GM12865 (cell line): Measurements from ENCODE around the gene MRC2.

Experiments
- DNase-seq: peaks from one replicate; pipeline ENCODE4 v3.0.0; 2010; ENCODE audit warnings: low read depth
- H3K4me3 ChIP-seq: 2 replicates; pipeline ENCODE4 v1.5.1; 2011; ENCODE audit warnings: mild to moderate bottlenecking, low read depth, low read length, control low read depth
- TF ChIP-seq, protein P1 (sequence below): IDR thresholded peaks from 2 replicates; pipeline ENCODE4 v1.5.1; 2011; ENCODE audit warnings: low read length, control low read depth, low read depth, inconsistent platforms; ENCODE audit not compliant: insufficient read depth; ENCODE audit errors: missing control alignments

The MRC2 gene

DNA sequence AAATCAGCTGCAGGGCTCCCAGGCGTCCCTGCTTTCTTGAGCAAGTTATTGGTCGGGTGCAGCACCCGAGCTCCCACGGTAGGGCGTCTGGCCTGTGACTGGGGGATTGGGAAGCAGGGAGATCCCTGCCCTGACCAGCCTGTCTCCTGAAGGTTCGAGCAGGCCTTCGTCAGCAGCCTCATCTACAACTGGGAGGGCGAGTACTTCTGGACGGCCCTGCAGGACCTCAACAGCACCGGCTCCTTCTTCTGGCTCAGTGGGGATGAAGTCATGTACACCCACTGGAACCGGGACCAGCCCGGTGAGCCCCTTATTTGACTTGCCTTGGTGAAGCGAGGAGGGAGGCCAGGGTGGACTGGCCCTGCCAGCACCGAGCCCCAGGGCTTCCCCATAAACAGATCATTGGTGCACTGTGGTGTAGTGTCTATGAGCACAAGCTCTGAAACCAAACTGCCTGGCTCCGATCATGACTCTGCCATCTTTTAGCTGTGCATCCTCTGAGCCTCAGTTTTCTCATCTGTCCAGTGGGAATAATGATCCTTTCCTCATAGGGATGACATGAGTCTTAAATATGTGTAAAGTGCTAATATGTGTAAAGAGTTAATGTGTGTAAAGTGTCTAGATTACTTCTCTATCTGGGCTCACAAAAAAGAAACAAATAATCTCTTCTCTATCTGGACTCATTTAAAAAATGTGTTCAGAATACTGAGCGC lies 48.9 kb downstream of the MRC2 start:
- no peak overlapping the region for H3K4me3 ChIP-seq

DNA sequence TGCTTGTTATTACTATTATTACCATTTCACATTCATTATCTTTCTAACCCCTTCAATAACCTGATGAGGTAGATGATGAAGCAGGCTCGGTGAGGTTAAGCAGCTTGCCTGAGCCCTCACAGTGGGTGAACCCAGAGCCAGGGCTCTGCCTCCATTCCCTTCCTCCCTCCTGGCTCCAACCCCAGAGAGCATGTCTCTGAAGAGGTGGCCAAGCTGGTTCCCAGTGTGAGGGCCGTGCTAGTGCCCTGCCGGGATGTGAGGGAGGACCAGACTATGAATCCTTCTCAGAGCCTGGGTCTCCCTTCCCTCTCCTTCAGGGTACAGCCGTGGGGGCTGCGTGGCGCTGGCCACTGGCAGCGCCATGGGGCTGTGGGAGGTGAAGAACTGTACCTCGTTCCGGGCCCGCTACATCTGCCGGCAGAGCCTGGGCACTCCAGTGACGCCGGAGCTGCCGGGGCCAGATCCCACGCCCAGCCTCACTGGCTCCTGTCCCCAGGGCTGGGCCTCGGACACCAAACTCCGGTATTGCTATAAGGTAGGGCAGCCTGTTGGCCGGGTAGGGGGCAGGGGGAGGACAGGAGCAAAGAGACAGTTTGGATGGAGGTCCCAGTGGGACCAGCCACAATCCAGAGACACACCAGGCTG lies 49.6 kb downstream of the MRC2 start:
- TF ChIP-seq, protein P1, sequence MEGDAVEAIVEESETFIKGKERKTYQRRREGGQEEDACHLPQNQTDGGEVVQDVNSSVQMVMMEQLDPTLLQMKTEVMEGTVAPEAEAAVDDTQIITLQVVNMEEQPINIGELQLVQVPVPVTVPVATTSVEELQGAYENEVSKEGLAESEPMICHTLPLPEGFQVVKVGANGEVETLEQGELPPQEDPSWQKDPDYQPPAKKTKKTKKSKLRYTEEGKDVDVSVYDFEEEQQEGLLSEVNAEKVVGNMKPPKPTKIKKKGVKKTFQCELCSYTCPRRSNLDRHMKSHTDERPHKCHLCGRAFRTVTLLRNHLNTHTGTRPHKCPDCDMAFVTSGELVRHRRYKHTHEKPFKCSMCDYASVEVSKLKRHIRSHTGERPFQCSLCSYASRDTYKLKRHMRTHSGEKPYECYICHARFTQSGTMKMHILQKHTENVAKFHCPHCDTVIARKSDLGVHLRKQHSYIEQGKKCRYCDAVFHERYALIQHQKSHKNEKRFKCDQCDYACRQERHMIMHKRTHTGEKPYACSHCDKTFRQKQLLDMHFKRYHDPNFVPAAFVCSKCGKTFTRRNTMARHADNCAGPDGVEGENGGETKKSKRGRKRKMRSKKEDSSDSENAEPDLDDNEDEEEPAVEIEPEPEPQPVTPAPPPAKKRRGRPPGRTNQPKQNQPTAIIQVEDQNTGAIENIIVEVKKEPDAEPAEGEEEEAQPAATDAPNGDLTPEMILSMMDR = no peak
- no peak for DNase-seq

More for the DNA sequence above, 48.9 kb downstream of the MRC2 start:
- TF ChIP-seq, protein P1 = no peak
- DNase-seq = no peak

DNA sequence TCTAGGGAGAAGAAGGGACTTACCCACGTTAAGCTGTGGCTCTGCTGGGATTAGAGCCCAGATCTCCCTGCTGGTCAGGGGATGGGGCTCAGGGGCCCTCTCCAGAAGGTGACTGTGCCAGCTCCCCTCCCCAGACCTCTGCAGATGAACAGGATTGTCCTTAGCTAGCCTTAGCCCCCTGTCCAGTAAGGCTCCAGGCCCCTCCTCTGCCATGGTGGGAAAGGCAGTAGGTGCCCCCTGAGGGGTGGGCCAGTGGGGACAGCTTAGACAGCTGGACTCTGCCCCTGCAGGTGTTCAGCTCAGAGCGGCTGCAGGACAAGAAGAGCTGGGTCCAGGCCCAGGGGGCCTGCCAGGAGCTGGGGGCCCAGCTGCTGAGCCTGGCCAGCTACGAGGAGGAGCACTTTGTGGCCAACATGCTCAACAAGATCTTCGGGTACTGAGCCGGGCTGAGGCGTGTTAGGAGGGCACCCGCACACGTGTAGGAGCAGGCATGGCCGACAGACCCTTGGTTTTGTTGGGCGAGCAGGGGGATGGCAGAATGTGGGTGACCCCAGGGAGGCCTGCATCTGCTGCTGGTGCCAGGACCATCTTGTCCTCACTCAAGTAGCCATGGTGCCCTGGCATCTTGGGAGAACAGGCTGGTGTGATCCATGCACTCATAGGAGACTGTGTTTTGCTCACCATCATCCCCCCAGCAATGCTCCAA lies 50.9 kb downstream of the MRC2 start:
- DNase-seq = no peak
- TF ChIP-seq, protein P1 = no peak
- H3K4me3 ChIP-seq = no peak overlapping the region

More for the DNA sequence above, 49.6 kb downstream of the MRC2 start:
- H3K4me3 ChIP-seq = no peak overlapping the region

DNA sequence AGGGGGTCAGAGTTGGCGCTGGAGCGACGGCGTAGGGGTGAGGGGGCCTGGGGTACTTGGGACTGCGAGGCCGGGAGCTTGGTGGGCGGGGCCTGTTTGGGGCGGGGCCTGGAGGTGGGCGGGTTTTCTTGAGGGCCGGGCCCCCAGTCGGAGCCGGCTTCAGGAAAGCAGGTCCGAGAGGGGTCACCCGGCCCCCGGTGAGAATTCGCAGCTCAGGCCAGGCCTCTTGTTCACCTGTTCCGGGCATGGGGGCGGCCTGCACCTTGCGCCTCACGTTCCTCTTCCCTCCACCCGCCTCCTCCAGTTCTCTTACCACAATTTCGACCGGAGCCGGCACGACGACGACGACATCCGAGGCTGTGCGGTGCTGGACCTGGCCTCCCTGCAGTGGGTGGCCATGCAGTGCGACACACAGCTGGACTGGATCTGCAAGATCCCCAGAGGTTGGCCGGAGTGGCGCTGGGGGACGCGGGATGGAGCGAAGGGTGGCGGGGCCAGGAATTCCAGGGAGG lies 52.5 kb downstream of the MRC2 start:
- no peak overlapping the region for H3K4me3 ChIP-seq
- TF ChIP-seq, protein P1 = no peak
- DNase-seq = no peak

DNA sequence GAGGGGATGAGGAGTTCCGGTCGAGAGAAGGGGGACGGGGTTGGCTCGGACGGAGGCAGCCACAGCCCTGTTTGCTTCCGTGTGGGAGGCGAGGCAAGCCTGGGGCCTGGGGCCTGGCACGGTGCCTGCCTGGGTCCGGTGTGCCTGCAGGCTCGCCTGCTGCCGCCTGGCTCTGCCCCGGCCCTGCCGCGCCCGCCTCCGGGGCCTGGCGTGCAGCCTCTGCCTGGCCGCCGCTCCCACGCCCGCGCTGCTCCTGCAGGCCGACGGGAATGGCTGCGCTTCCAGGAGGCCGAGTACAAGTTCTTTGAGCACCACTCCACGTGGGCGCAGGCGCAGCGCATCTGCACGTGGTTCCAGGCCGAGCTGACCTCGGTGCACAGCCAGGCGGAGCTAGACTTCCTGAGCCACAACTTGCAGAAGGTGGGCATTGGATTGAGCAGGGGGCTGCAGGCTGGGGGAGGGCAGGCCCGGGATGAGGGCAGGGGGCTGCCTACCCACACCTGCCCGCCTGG lies 53.1 kb downstream of the MRC2 start:
- TF ChIP-seq, protein P1 = no peak
- no peak for DNase-seq
- no peak overlapping the region for H3K4me3 ChIP-seq

DNA sequence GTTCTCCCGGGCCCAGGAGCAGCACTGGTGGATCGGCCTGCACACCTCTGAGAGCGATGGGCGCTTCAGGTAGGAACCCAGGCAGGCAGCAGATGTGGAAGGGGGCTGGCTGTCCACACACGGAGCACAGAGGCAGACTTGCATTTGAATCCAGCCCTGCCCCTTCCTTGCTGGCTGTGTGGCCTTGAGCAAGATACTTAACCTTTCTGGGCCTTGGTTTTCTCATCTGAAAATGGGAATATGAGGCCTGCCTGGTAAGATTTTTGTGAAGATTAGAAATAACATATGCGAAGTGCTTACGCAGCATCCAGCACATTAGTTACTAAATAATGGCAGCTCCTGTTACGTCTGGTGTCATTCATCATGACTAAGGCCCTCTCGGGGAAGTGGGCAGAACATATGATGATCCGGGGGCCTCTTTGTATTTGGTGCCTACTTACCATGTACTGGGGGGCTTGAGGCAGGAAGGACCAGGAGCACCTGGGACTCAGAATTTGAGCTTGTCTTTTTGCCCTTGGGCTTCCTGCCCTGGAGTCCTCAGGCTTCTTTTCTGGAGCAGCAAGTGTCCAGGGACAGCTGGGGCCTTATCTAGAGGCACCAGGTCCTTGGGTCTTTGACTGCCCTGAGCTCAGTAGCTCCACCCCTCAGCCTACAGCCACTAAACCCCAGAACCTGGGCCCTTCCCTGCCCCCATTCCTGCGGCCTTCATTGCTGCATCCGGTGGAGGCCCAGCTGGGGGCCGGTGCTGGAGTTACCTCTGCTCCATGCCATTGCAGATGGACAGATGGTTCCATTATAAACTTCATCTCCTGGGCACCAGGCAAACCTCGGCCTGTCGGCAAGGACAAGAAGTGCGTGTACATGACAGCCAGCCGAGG lies 53.8 kb downstream of the MRC2 start:
- no peak for DNase-seq
- TF ChIP-seq, protein P1 = no peak
- no peak overlapping the region for H3K4me3 ChIP-seq
